MM.1S (cell line): ENCODE measurements around the gene CCDC124.

Experiments
- DNase-seq: peaks from one replicate; pipeline ENCODE4 v3.0.0-alpha.2; 2015
- H2AFZ ChIP-seq: fragments of 300-600 bp; sonication (generic); 2 replicates; pipeline ENCODE4 v1.6.0; 2016; ENCODE audit warnings: antibody characterized with exemption, low read length
- H3F3A ChIP-seq: fragments of 300-600 bp; sonication (generic); 2 replicates; pipeline ENCODE4 v1.6.1; 2016; ENCODE audit warnings: mild to moderate bottlenecking, antibody characterized with exemption, low read length, moderate library complexity, mixed read lengths; ENCODE audit not compliant: insufficient read depth
- H3K27ac ChIP-seq: fragments of 300-600 bp; sonication (generic); 2 replicates; pipeline ENCODE4 v1.5.1; 2016; ENCODE audit warnings: mild to moderate bottlenecking, low read length
- H3K27me3 ChIP-seq: fragments of 300-600 bp; sonication (generic); replicated peaks from 2 replicates; pipeline ENCODE4 v1.6.0; 2016; ENCODE audit warnings: low read length; ENCODE audit not compliant: insufficient read depth
- H3K36me3 ChIP-seq: fragments of 300-600 bp; sonication (generic); replicated peaks from 2 replicates; pipeline ENCODE4 v1.6.1; 2016; ENCODE audit warnings: mild to moderate bottlenecking, low read length, mixed read lengths; ENCODE audit not compliant: insufficient read depth
- H3K4me1 ChIP-seq: fragments of 300-600 bp; sonication (generic); 2 replicates; pipeline ENCODE4 v1.6.1; 2016; ENCODE audit warnings: low read length, mixed read lengths
- H3K4me2 ChIP-seq: fragments of 300-600 bp; sonication (generic); 2 replicates; pipeline ENCODE4 v1.6.0; 2016; ENCODE audit warnings: low read depth, low read length
- H3K4me3 ChIP-seq: fragments of 300-600 bp; sonication (generic); 2 replicates; pipeline ENCODE4 v1.5.1; 2016; ENCODE audit warnings: low read length, mixed read lengths
- H3K79me2 ChIP-seq: fragments of 300-600 bp; sonication (generic); 2 replicates; pipeline ENCODE4 v1.6.1; 2016; ENCODE audit warnings: mixed run types, low read length, mixed read lengths
- H3K9ac ChIP-seq: fragments of 300-600 bp; sonication (generic); 2 replicates; pipeline ENCODE4 v1.6.1; 2016; ENCODE audit warnings: low read length, mixed read lengths
- H3K9me2 ChIP-seq: fragments of 300-600 bp; sonication (generic); replicated peaks from 2 replicates; pipeline ENCODE4 v1.6.1; 2016; ENCODE audit warnings: mild to moderate bottlenecking, low read length, mixed read lengths; ENCODE audit not compliant: insufficient read depth
- H3K9me3 ChIP-seq: fragments of 300-600 bp; sonication (generic); replicated peaks from 2 replicates; pipeline ENCODE4 v1.6.1; 2016; ENCODE audit warnings: mild to moderate bottlenecking, low read length, mixed read lengths; ENCODE audit not compliant: insufficient read depth
- H4K20me1 ChIP-seq: fragments of 300-600 bp; sonication (generic); 2 replicates; pipeline ENCODE4 v1.6.1; 2016; ENCODE audit warnings: mild to moderate bottlenecking, low read length, moderate library complexity, mixed read lengths; ENCODE audit not compliant: insufficient read depth
- CTCF ChIP-seq: fragments of 300-600 bp; sonication (generic); IDR thresholded peaks from 2 replicates; pipeline ENCODE4 v1.5.1; 2016; ENCODE audit warnings: antibody characterized with exemption, low read length, mixed read lengths
- EZH2 ChIP-seq: fragments of 300-600 bp; sonication (generic); optimal IDR thresholded peaks from 2 replicates; pipeline ENCODE3; 2017; ENCODE audit warnings: low read depth, mild to moderate bottlenecking, antibody characterized with exemption, low read length, mixed read lengths
- EZH2phosphoT487 ChIP-seq: fragments of 300-600 bp; sonication (generic); IDR thresholded peaks from 2 replicates; pipeline ENCODE4 v1.6.1; 2018; ENCODE audit warnings: antibody characterized with exemption, low read length

CCDC124 gene

DNA sequence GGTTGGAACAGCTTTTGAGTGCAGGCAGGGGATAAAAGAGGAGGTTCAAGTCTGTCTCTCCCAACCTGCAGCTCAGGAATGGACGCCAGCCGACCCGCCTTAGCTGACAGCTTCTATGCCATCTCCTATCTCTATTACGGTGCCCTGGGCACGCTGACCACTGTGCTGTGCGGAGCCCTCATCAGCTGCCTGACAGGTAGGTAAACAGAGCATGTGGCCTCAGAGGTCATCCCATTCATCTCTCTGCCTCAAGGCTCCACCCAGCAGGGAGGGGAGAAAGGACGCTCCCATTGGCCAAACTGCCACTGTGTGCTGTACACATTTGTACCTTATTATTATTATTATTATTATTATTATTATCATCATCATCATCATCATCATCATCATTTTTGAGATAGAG lies 44.6 kb upstream of the CCDC124 start:
- no peak overlapping the region for H3K9ac ChIP-seq
- H3K4me2 ChIP-seq: no peak overlapping the region
- no peaks in the 10 kb centered on the region for H3K36me3 ChIP-seq
- H2AFZ ChIP-seq: no peak overlapping the region
- no peak for TF ChIP-seq EZH2
- no peak for TF ChIP-seq CTCF
- TF ChIP-seq EZH2phosphoT487: no peak
- no peak for DNase-seq
- no peak overlapping the region for H3K27ac ChIP-seq
- no peaks in the 10 kb centered on the region for H3K79me2 ChIP-seq
- peaks cover 54% of the 10 kb centered on the region for H3K27me3 ChIP-seq
- H3K4me3 ChIP-seq: no peak overlapping the region
- no peaks in the 10 kb centered on the region for H3K4me1 ChIP-seq
- no peaks in the 10 kb centered on the region for H3F3A ChIP-seq
- no peaks in the 10 kb centered on the region for H3K9me2 ChIP-seq
- no peaks in the 10 kb centered on the region for H4K20me1 ChIP-seq
- no peaks in the 10 kb centered on the region for H3K9me3 ChIP-seq

DNA sequence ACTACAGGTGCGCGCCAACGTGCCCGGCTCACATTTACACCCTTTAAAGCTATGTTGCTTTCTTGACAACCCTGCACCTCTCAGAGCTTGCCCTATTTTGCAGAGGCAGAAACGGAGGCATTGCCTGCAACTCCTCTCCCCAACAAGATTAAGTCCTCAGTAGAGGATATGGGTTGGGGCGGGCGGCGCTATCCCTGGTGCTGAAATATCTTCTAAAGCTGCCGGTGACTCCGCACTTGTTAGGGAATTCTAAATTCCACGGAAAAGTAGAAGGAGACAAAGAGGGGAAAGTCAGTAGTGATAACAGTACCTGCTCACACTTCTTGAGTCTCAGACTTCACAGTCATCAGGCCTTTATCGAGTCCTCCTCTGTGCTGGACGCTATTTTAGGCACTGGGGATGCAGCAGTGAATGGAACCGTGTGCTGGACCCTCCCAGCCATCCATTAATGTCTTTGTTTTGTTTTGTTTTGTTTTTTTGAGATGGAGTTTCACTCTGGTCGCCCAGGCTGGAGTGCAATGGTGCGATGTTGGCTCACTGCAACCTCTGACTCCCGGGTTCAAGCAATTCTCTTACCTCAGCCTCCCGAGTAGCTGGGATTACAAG lies 43.1 kb upstream of the CCDC124 start:
- TF ChIP-seq CTCF: no peak
- TF ChIP-seq EZH2: no peak
- TF ChIP-seq EZH2phosphoT487: no peak

DNA sequence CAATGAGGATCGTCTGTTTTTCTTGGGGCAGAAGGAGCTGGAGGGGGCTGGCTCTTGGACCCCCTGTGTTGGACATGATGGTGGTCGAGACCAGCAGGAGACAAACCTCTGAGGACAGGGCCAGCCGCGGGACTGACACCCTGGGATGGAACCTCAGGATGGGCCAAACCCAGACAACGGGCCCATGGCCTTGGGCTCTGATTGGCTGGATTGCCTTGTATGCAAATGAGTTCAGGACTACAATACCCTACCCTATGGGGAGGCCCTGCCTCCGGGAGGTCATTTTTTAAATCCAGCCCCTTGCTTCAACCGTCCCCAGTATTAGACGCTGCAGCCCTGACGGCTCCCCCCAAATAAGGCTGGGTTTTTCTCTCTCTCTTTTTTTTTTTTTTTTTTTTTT lies 39.0 kb upstream of the CCDC124 start:
- no peaks in the 10 kb centered on the region for H3K79me2 ChIP-seq
- TF ChIP-seq CTCF: no peak
- no peak for TF ChIP-seq EZH2
- TF ChIP-seq EZH2phosphoT487: no peak
- H4K20me1 ChIP-seq: no peaks in the 10 kb centered on the region
- no peak overlapping the region for H2AFZ ChIP-seq
- H3K36me3 ChIP-seq: no peaks in the 10 kb centered on the region
- no peak overlapping the region for H3K27ac ChIP-seq
- no peak overlapping the region for H3K4me3 ChIP-seq
- H3K9ac ChIP-seq: no peak overlapping the region
- no peaks in the 10 kb centered on the region for H3F3A ChIP-seq
- DNase-seq: no peak
- H3K4me1 ChIP-seq: no peaks in the 10 kb centered on the region
- no peaks in the 10 kb centered on the region for H3K9me3 ChIP-seq
- peaks cover 65% of the 10 kb centered on the region for H3K27me3 ChIP-seq
- no peak overlapping the region for H3K4me2 ChIP-seq
- H3K9me2 ChIP-seq: no peaks in the 10 kb centered on the region

More for the DNA sequence above, 43.1 kb upstream of the CCDC124 start:
- no peaks in the 10 kb centered on the region for H3K79me2 ChIP-seq
- H3K4me3 ChIP-seq: no peak overlapping the region
- no peak overlapping the region for H3K4me2 ChIP-seq
- H3K9me3 ChIP-seq: no peaks in the 10 kb centered on the region
- no peaks in the 10 kb centered on the region for H4K20me1 ChIP-seq
- DNase-seq: no peak
- no peak overlapping the region for H2AFZ ChIP-seq
- H3F3A ChIP-seq: no peaks in the 10 kb centered on the region
- H3K27me3 ChIP-seq: peaks cover 60% of the 10 kb centered on the region
- H3K9me2 ChIP-seq: no peaks in the 10 kb centered on the region
- H3K4me1 ChIP-seq: no peaks in the 10 kb centered on the region
- no peak overlapping the region for H3K27ac ChIP-seq
- no peak overlapping the region for H3K9ac ChIP-seq
- no peaks in the 10 kb centered on the region for H3K36me3 ChIP-seq
